ENCODE results near the gene CYP2F1. TPM values are rescaled to one million over a fixed set of nuclear protein-coding genes. Genes with fewer than 3 reads are reported as not detected.

CYP2F1 gene
- total and polyA plus RNA-seq, 9 of the 15 experiments (the other 6 are each of a cell fraction or from before 2014, with no cell fraction given), result 0.03 to 0.77 (median 0.18) TPM; not detected in 1

- TF ChIP-seq FOSL1 (tag; conservative IDR thresholded peaks at IDR 0.05), result no peak
- no peak for TF ChIP-seq NR2C2 (CRISPR knock-in tag; IDR thresholded peaks at IDR 0.05)
- TF ChIP-seq NR2C2 (tag; IDR thresholded peaks at IDR 0.05), result no peak
- no peak for TF ChIP-seq FIP1L1 (IDR thresholded peaks at IDR 0.05; ENCODE audit: low read depth, low read length, poor library complexity, severe bottlenecking)
- TF ChIP-seq SMARCC2 (IDR thresholded peaks at IDR 0.05; ENCODE audit: low read depth), result no peak
- no peak for TF ChIP-seq ZEB2 (IDR thresholded peaks at IDR 0.05)
- TF ChIP-seq HDAC3 (IDR thresholded peaks at IDR 0.05; ENCODE audit: borderline replicate concordance, partially characterized antibody), result no peak
- no peak for TF ChIP-seq ZZZ3 (IDR thresholded peaks at IDR 0.05)
- TF ChIP-seq BRF1 (IDR thresholded peaks at IDR 0.05; ENCODE audit: borderline replicate concordance, extremely low read depth, insufficient read length), result no peak
- TF ChIP-seq KHSRP (IDR thresholded peaks at IDR 0.05), result no peak
- no peak for TF ChIP-seq FOXJ2 (tag; IDR thresholded peaks at IDR 0.05)
- no peak for TF ChIP-seq TAF9B (IDR thresholded peaks at IDR 0.05; ENCODE audit: partially characterized antibody)
- TF ChIP-seq KAT7 (CRISPR knock-in tag; IDR thresholded peaks at IDR 0.05; ENCODE audit: borderline replicate concordance), result no peak
- no peak for TF ChIP-seq SFPQ (IDR thresholded peaks at IDR 0.05; ENCODE audit: low read depth, low read length)
- TF ChIP-seq, protein P1, sequence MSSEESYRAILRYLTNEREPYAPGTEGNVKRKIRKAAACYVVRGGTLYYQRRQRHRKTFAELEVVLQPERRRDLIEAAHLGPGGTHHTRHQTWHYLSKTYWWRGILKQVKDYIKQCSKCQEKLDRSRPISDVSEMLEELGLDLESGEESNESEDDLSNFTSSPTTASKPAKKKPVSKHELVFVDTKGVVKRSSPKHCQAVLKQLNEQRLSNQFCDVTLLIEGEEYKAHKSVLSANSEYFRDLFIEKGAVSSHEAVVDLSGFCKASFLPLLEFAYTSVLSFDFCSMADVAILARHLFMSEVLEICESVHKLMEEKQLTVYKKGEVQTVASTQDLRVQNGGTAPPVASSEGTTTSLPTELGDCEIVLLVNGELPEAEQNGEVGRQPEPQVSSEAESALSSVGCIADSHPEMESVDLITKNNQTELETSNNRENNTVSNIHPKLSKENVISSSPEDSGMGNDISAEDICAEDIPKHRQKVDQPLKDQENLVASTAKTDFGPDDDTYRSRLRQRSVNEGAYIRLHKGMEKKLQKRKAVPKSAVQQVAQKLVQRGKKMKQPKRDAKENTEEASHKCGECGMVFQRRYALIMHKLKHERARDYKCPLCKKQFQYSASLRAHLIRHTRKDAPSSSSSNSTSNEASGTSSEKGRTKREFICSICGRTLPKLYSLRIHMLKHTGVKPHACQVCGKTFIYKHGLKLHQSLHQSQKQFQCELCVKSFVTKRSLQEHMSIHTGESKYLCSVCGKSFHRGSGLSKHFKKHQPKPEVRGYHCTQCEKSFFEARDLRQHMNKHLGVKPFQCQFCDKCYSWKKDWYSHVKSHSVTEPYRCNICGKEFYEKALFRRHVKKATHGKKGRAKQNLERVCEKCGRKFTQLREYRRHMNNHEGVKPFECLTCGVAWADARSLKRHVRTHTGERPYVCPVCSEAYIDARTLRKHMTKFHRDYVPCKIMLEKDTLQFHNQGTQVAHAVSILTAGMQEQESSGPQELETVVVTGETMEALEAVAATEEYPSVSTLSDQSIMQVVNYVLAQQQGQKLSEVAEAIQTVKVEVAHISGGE (CRISPR knock-in tag; IDR thresholded peaks at IDR 0.05), result no peak
- no peak for TF ChIP-seq ATF3 (IDR thresholded peaks at IDR 0.05)
- TF ChIP-seq ATF3 (CRISPR knock-in tag; conservative IDR thresholded peaks at IDR 0.05), result no peak
- TF ChIP-seq BRCA1 (IDR thresholded peaks at IDR 0.05), result no peak
- no peak for TF ChIP-seq BRCA1 (CRISPR knock-in tag; IDR thresholded peaks at IDR 0.05)
- TF ChIP-seq RFX5 (IDR thresholded peaks at IDR 0.05; ENCODE audit: low read depth, low read length), result no peak
- TF ChIP-seq, protein P2, sequence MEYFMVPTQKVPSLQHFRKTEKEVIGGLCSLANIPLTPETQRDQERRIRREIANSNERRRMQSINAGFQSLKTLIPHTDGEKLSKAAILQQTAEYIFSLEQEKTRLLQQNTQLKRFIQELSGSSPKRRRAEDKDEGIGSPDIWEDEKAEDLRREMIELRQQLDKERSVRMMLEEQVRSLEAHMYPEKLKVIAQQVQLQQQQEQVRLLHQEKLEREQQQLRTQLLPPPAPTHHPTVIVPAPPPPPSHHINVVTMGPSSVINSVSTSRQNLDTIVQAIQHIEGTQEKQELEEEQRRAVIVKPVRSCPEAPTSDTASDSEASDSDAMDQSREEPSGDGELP (CRISPR knock-in tag; IDR thresholded peaks at IDR 0.05; ENCODE audit: borderline replicate concordance), result no peak
- no peak for TF ChIP-seq SPI1 (IDR thresholded peaks at IDR 0.05; ENCODE audit: borderline replicate concordance, low read depth, low read length)
- TF ChIP-seq BMI1 (IDR thresholded peaks at IDR 0.05; ENCODE audit: low read length), result no peak
These were observed 30.2 kb downstream of the CYP2F1 start (continued) for GRCh38 chr19:41144403-41144802.
